Natural killer cell (primary cell): ENCODE data around the gene IER3. TPM values are rescaled to one million over a fixed set of nuclear protein-coding genes. Genes with fewer than 3 reads are reported as not detected.
A peak's percentile ranks its signal among the peaks of the same experiment; 100 is the strongest.
"Not testable (repeated sequence)": the region's sequence is repeated elsewhere in the genome, so short reads cannot be mapped to it uniquely, and the experiment has no call there.

ENCODE experiments used
- ATAC-seq, 3 donors: fragments of 150-1000 bp in 2 of 3; fragments of 200-7000 bp in 1 of 3; cut with Tn5 transposase; 1 replicate in 1 of 3; 2 replicates in 2 of 3; pipeline ENCODE4 v1.10.0; 2021; ENCODE audit warnings: mild to moderate bottlenecking in 2 of 3, moderate library complexity in 2 of 3
- DNase-seq, 2 donors: peaks; one replicate each; pipeline versions ENCODE4 v3.0.0 to v3.0.0-alpha.2; 2013 to 2021; ENCODE audit warnings: mixed read lengths in 1 of 2
- H3K27ac ChIP-seq: one replicate; pipeline ENCODE4 v1.5.1; 2013; ENCODE audit warnings: mild to moderate bottlenecking, low read length
- H3K27me3 ChIP-seq: one replicate; pipeline ENCODE4 v1.6.1; 2013; ENCODE audit warnings: low read length; ENCODE audit not compliant: control insufficient read depth, insufficient read depth
- H3K36me3 ChIP-seq: one replicate; pipeline ENCODE4 v1.6.1; 2013; ENCODE audit warnings: low read length; ENCODE audit not compliant: control insufficient read depth, insufficient read depth
- H3K4me1 ChIP-seq: one replicate; pipeline ENCODE4 v1.6.1; 2013; ENCODE audit warnings: low read length; ENCODE audit not compliant: control insufficient read depth, insufficient read depth
- H3K4me3 ChIP-seq: one replicate; pipeline ENCODE4 v1.5.1; 2013; ENCODE audit warnings: low read length
- H3K9me3 ChIP-seq: one replicate; pipeline ENCODE4 v1.6.1; 2013; ENCODE audit warnings: low read length; ENCODE audit not compliant: control insufficient read depth, insufficient read depth
- H3K27ac Mint-ChIP-seq, 2 donors: one replicate each; pipeline ENCODE4 v1.8.0; 2022; ENCODE audit warnings: mild to moderate bottlenecking in 2 of 2, mixed read lengths in 2 of 2, moderate library complexity in 1 of 2
- H3K27me3 Mint-ChIP-seq, 2 donors: one replicate each; pipeline ENCODE4 v1.8.0; 2022; ENCODE audit warnings: low read depth in 2 of 2, mixed read lengths in 2 of 2
- H3K36me3 Mint-ChIP-seq: one replicate; pipeline ENCODE4 v1.8.0; 2022; ENCODE audit warnings: mixed read lengths
- H3K4me1 Mint-ChIP-seq, 2 donors: one replicate each; pipeline ENCODE4 v1.8.0; 2022; ENCODE audit warnings: mixed read lengths in 2 of 2
- H3K4me3 Mint-ChIP-seq: one replicate; pipeline ENCODE4 v1.8.0; 2022; ENCODE audit warnings: mild to moderate bottlenecking, moderate library complexity, mixed read lengths
- H3K9me3 Mint-ChIP-seq, 2 donors: one replicate each; pipeline ENCODE4 v1.8.0; 2022; ENCODE audit warnings: mixed read lengths in 2 of 2
- CTCF ChIP-seq: fragments of 200-600 bp; IDR thresholded peaks from one replicate; pipeline ENCODE4 v1.8.0; 2022; ENCODE audit warnings: antibody characterized with exemption
- WGBS: methylation state at CpG from one replicate; pipeline ENCODE4 v1.1.7; 2013; ENCODE audit warnings: missing lambda C conversion rate; ENCODE audit not compliant: insufficient coverage; 5-methylcytosine and 5-hydroxymethylcytosine counted together
- intact Hi-C: fragments of 100-400 bp; cut with micrococcal nuclease; formaldehyde crosslinking; loops from one replicate; pipeline ENCODE4 v1.14.2; 2022
- total RNA-seq, 4 donors: library from RNA; stranded (reverse); fragments of 120-200 nt in 1 of 4; gene quantifications; one replicate each; pipeline versions ENCODE4 v1.2.3 to v1.2.4, GENCODE V29; 2013 to 2022

Gene IER3
- total RNA-seq, 3 donors from 2014 or later (not counting 1 experiment from before 2014, with no cell fraction given) = 39.7 to 105 (median 66.5) TPM

- Histone ChIP-seq H3K27me3 (no peaks in the 10 kb centered on the region), H3K9me3 (no peaks in the 10 kb centered on the region), H3K4me3 (peak overlapping the region; percentile 61), H3K27ac (no peak overlapping the region), H3K4me1 (peaks cover 35% of the 10 kb centered on the region), H3K36me3 (peaks cover 45% of the 10 kb centered on the region)
- peaks cover 14% of the 10 kb centered on the region for H3K36me3 Mint-ChIP-seq
- intact Hi-C loops = loop anchor here (1.0 to 2.0 kb wide), 2 partner anchors 43 to 240 kb away; no protein-coding TSS in a partner anchor
- 14% methylated on average over 27 of the region's 27 CpGs for WGBS
- TF ChIP-seq CTCF = peak; percentile 95
- DNase-seq (peak; percentile 88 to 93), ATAC-seq (no peak)
- H3K4me3 Mint-ChIP-seq = peak overlapping the region; percentile 92
- H3K4me1 Mint-ChIP-seq = peaks cover 53 to 56% of the 10 kb centered on the region in 2 donors
- H3K27ac Mint-ChIP-seq = peak overlapping the region; percentile 96 to 100
- H3K27me3 Mint-ChIP-seq = no peaks in the 10 kb centered on the region
- no peaks in the 10 kb centered on the region for H3K9me3 Mint-ChIP-seq
These were observed 21.9 kb downstream of the IER3 start for GRCh38 chr6:30722280-30723112.

- H3K27me3 Mint-ChIP-seq, H3K9me3 Mint-ChIP-seq, H3K27me3 ChIP-seq, ATAC-seq, H3K9me3 ChIP-seq, DNase-seq: not testable (repeated sequence)
- Histone ChIP-seq H3K27ac (peak overlapping the region; percentile 76), H3K4me1 (peaks cover 35% of the 10 kb centered on the region), H3K36me3 (peaks cover 41% of the 10 kb centered on the region), H3K4me3 (peak overlapping the region; percentile 61)
- H3K4me3 Mint-ChIP-seq = peak overlapping the region; percentile 92
- H3K36me3 Mint-ChIP-seq = peaks cover 14% of the 10 kb centered on the region
- WGBS = 10% methylated on average over 10 of the region's 10 CpGs
- peaks cover 59 to 61% of the 10 kb centered on the region in 2 donors for H3K4me1 Mint-ChIP-seq
- H3K27ac Mint-ChIP-seq = peak overlapping the region; percentile 96 to 100
- intact Hi-C loops = loop anchor here (1.0 to 2.0 kb wide), 2 partner anchors 43 to 239 kb away; no protein-coding TSS in a partner anchor
These were observed 22.4 kb downstream of the IER3 start for GRCh38 chr6:30722025-30722279.

- no peaks in the 10 kb centered on the region for H3K9me3 ChIP-seq
- ATAC-seq = peak; percentile 49 to 76 (median 53)
- peaks cover 40% of the 10 kb centered on the region for H3K4me1 ChIP-seq
- H3K4me1 Mint-ChIP-seq = peaks cover 64 to 66% of the 10 kb centered on the region in 2 donors
- intact Hi-C loops = loop anchor here (1.0 to 2.0 kb wide), 4 partner anchors 42 to 239 kb away; partner anchors contain the start of genes C6orf136 and HLA-E
- peaks cover 14% of the 10 kb centered on the region for H3K36me3 Mint-ChIP-seq
- H3K4me3 Mint-ChIP-seq = peak overlapping the region; percentile 92
- no peaks in the 10 kb centered on the region for H3K27me3 ChIP-seq
- peak overlapping the region; percentile 93 for H3K27ac ChIP-seq
- H3K27ac Mint-ChIP-seq = peak overlapping the region; percentile 96 to 100
- H3K36me3 ChIP-seq = peaks cover 39% of the 10 kb centered on the region
- H3K9me3 Mint-ChIP-seq = no peaks in the 10 kb centered on the region
- no peak for TF ChIP-seq CTCF
- DNase-seq = peak; percentile 95 to 98
- no peaks in the 10 kb centered on the region for H3K27me3 Mint-ChIP-seq
- peak overlapping the region; percentile 93 for H3K4me3 ChIP-seq
- under 1% methylated on average over 71 of the region's 71 CpGs for WGBS
These were observed 22.9 kb downstream of the IER3 start for GRCh38 chr6:30721198-30722024.
